Activated T-helper 17 cell treated with anti-CD3 and anti-CD28 coated beads, Interleukin-2, amount 50 U/mL, for 72 hours (primary cell): ENCODE measurements around the gene BEST2. TPM values are rescaled to one million over a fixed set of nuclear protein-coding genes. Genes with fewer than 3 reads are reported as not detected.
A peak's percentile ranks its signal among the peaks of the same experiment; 100 is the strongest.
"Not testable (repeated sequence)": the region's sequence is repeated elsewhere in the genome, so short reads cannot be mapped to it uniquely, and the experiment has no call there.

ENCODE experiments used
- ATAC-seq: fragments of 150-1000 bp; cut with Tn5 transposase; replicated peaks from 2 replicates; pipeline ENCODE4 v1.10.0; 2021; ENCODE audit warnings: mild to moderate bottlenecking, moderate library complexity
- H3K27ac Mint-ChIP-seq: one replicate; pipeline ENCODE4 v1.8.0; 2022; ENCODE audit warnings: mixed read lengths
- H3K27me3 Mint-ChIP-seq: one replicate; pipeline ENCODE4 v1.8.0; 2022; ENCODE audit warnings: mixed read lengths
- H3K36me3 Mint-ChIP-seq: one replicate; pipeline ENCODE4 v1.8.0; 2022; ENCODE audit warnings: low read depth, mild to moderate bottlenecking, mixed read lengths
- H3K4me1 Mint-ChIP-seq: one replicate; pipeline ENCODE4 v1.8.0; 2022; ENCODE audit warnings: mixed read lengths
- H3K4me3 Mint-ChIP-seq: one replicate; pipeline ENCODE4 v1.8.0; 2022; ENCODE audit warnings: mild to moderate bottlenecking, mixed read lengths
- H3K9me3 Mint-ChIP-seq: one replicate; pipeline ENCODE4 v1.8.0; 2022; ENCODE audit warnings: mixed read lengths
- total RNA-seq, 2 donors: library from RNA; stranded (reverse); gene quantifications; one replicate each; pipeline ENCODE4 v1.2.3, GENCODE V29; 2022

BEST2 gene
- total RNA-seq, 2 donors from 2014 or later: not detected

DNA sequence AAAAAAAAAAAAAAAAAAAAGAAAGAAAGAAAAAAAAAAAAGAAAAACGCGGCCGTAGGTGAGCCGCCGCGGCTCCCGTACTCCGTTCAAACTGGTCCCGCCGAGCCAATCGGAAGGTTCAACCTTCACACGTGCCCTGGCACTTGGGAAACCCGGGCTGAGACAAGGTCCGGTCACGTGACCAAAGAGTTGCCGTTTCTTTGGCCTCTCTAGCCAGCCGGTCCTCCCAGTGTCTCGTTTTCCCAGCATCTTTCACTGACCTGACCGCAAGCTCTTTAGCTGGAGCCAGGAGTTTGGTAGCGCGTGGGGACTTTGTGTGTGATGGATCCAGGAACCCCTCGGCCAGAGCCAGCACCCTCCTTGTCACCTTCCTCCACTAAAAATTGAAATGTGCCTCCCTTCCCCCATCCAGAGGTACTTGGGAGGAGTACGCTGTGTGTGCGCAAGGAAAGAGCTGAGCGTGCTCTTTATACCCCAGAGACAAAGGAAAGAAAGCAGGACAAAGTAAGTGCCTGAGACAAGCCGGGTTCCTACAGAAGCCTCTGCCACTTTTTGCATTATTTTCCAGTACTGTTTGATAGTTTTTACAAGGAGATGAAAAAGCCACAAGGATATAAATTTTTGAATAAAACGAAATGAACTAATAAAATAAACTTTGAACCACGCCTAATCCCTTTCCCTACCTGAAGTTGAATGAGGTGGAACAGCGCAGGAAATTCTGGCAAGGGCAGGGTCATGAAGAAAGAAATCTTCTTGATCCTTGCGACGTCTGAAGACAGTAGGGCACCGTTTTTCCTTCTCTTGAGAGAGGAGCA is 28.8 kb upstream of the BEST2 start:
- ATAC-seq: peak; percentile 95
- peak overlapping the region; percentile 97 for H3K4me3 Mint-ChIP-seq
- H3K9me3 Mint-ChIP-seq: no peaks in the 10 kb centered on the region

DNA sequence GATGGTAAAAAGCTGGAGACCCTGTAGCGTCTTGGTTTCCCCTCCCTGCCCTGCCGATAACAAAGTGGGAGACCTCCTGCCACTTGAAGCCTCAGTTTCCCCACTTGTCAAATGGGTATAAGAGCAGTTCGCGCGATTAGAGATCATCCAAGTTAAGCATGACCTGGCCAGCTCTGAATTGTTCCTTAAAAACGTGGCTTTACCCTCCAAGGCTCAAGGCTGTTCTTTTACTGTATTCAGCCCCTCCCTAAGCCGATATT is 28.3 kb upstream of the BEST2 start:
- Mint-ChIP-seq H3K36me3 (peaks cover 65% of the 10 kb centered on the region), H3K4me1 (peaks cover 24% of the 10 kb centered on the region), H3K9me3 (no peaks in the 10 kb centered on the region), H3K27ac (peak overlapping the region; percentile 98), H3K27me3 (no peaks in the 10 kb centered on the region), H3K4me3 (peak overlapping the region; percentile 97)
- no peak for ATAC-seq

More for the DNA sequence above, 28.8 kb upstream of the BEST2 start:
- Mint-ChIP-seq H3K27ac (peak overlapping the region; percentile 98), H3K4me1 (peaks cover 24% of the 10 kb centered on the region), H3K36me3 (peaks cover 65% of the 10 kb centered on the region), H3K27me3 (no peaks in the 10 kb centered on the region)

DNA sequence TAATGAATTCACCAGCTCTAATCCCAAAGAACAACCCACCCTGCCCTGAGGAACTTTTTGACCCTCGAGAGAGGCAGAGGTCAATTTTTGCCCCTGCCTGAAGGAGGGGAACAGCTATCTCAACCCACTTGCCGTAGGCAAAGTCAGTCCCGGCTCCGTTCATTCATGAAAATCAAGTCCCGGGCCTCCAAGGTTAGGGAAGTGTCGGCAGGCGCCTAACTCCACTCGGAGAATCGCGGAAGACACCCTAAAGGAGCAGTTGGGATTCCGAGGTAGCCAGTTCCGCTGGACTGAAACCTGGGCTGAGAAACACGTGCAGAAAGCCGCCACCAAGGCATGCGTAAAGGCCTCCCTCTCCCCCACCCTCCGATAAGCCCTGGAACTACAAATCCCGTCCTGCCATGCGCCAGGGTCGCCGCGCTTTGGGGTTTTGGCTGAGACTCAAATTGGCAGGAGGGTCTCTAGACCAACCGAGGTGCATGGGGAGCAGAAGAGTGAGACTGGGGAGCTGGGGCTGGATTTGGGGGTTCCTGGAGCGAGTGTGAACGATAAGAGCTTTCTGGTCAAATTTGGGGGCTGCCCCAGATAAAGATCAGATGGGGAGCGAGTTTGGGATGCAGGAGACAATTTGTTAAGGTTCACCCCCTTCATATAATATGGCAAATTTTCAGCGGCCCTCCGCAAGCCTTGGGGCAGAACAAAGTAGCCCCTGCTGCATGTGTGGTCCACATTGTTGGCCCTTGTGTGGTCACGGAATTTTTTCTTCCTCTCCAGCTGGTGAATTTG is 27.8 kb upstream of the BEST2 start, which contains the start of gene TNPO2:
TNPO2 (minus strand) TSS at position 292 of the 786 bp plus-strand sequence. CDS start 2,955 bp downstream, outside the sequence.
- Mint-ChIP-seq H3K36me3 (peaks cover 65% of the 10 kb centered on the region), H3K27me3 (no peaks in the 10 kb centered on the region), H3K4me3 (peak within 1 kb of the TSS; percentile 97), H3K27ac (peak within 1 kb of the TSS; percentile 98), H3K9me3 (no peaks in the 10 kb centered on the region), H3K4me1 (peaks cover 24% of the 10 kb centered on the region)
- peak; percentile 34 for ATAC-seq

DNA sequence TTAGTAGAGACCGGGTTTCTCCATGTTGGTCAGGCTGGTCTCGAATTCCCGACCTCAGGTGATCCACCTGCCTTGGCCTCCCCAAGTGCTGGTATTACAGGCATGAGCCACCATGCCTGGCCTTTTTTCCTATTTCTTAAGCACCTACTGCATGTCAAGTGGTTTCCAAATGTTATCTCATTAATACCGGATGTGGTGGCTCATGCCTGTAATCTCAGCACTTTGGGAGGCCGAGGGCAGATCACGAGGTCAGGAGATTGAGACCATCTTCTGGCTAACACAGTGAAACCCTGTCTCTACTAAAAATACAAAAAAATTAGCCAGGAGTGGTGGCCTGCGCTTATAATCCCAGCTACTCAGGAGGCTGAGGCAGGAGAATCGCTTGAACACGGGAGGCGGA is 26.0 kb upstream of the BEST2 start:
- not testable (repeated sequence) for H3K9me3 Mint-ChIP-seq, ATAC-seq, H3K4me3 Mint-ChIP-seq, H3K27ac Mint-ChIP-seq, H3K27me3 Mint-ChIP-seq
- H3K36me3 Mint-ChIP-seq: peaks cover 68% of the 10 kb centered on the region
- peaks cover 27% of the 10 kb centered on the region for H3K4me1 Mint-ChIP-seq

DNA sequence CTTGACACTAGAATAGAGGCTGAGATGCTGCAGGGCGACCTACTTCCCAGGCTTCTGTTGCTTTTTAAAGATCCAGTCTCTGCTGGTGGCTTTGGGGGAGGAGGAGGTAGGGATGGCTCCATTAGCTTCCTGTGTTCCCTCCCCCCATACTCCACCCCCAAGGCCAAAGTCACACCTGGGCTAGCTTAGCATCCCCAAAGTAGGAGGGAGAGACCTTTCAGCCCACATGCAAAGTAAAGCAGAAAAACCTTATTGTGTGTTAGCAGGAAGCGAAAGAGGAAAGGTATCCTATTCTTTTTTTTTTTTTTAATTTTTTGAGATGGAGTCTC is 24.6 kb upstream of the BEST2 start:
- H3K9me3 Mint-ChIP-seq: no peaks in the 10 kb centered on the region
- peaks cover 67% of the 10 kb centered on the region for H3K36me3 Mint-ChIP-seq
- no peak for ATAC-seq
- H3K4me1 Mint-ChIP-seq: peaks cover 19% of the 10 kb centered on the region
- H3K27ac Mint-ChIP-seq: no peak overlapping the region
- H3K4me3 Mint-ChIP-seq: no peak overlapping the region
- H3K27me3 Mint-ChIP-seq: no peaks in the 10 kb centered on the region

DNA sequence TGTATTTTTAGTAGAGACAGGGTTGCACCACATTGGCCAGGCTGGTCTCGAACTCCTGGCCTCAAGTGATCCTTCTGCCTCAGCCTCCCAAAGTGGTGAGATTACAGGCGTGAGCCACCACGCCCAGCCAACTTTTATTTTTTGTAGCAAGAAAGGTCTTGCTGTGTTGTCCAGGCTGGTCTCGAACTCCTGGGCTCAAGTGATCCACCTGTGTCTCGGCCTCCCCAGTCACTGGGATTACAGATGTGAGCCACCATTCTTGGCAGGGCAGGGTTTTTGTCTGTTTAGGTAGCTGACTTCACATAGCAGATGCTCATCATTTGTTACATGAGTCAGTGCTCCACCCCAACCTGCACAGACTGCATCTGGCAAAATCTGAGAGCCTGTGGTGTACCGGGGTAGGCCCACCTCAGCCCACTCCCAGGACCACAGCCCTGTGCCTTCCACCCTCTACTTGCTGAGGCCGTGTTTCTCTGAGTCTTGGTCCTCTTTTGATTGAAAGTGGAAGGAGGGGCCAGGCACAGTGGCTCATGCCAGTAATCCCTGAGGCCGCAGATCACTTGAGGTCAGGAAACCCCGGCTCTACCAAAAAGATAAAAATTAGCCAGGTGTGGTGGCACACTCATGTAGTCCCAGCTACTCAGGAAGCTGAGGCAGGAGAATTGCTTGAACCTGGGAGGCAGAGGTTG is 23.7 kb upstream of the BEST2 start:
- H3K4me1 Mint-ChIP-seq: peaks cover 25% of the 10 kb centered on the region
- no peak for ATAC-seq
- no peaks in the 10 kb centered on the region for H3K9me3 Mint-ChIP-seq
- H3K27ac Mint-ChIP-seq: no peak overlapping the region
- peaks cover 68% of the 10 kb centered on the region for H3K36me3 Mint-ChIP-seq
- no peak overlapping the region for H3K4me3 Mint-ChIP-seq
- H3K27me3 Mint-ChIP-seq: no peaks in the 10 kb centered on the region

DNA sequence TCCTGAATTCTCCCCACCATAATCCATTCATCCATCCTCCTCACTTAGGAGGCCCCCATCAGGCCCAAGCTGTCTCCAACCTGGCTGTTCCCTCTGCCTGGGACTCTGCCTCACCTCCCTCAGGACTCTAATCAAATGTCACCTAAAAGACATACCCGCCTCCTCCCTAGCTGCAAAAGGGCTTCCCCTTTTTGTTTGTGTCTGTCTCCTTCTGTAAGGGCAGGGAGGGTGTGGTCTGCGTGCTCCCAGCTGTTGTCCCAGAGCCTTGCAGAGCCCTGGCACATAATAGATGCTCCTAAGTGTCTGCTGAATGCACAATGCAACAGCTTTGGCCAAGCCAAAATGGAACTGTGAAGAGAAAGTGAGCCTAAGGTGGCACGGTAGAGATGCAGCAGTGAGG is 21.5 kb upstream of the BEST2 start:
- H3K27ac Mint-ChIP-seq: peak overlapping the region; percentile 29
- no peaks in the 10 kb centered on the region for H3K9me3 Mint-ChIP-seq
- peaks cover 78% of the 10 kb centered on the region for H3K36me3 Mint-ChIP-seq
- H3K4me1 Mint-ChIP-seq: peaks cover 24% of the 10 kb centered on the region
- H3K4me3 Mint-ChIP-seq: no peak overlapping the region
- ATAC-seq: no peak
- H3K27me3 Mint-ChIP-seq: no peaks in the 10 kb centered on the region

DNA sequence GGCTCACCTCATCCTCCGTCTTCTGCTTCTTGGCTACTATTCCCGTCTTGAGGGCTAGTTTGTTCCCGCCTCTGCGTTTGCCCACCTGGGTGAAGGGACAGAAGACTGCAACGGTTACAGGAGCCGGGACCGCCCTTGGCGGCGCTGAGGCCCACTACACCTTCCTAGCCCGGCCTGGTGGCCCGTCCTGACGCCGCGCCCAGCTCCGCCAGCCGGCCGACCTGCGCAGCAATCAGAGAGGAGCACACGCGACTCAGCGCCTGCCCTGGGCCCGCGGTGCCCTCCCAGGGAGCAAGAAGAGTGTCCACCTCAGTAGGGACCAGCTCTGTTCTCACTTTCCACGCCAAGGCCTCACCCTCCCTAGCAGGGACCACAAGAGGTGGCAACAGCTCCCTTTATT is 20.3 kb upstream of the BEST2 start:
- no peaks in the 10 kb centered on the region for H3K27me3 Mint-ChIP-seq
- H3K4me1 Mint-ChIP-seq: peaks cover 23% of the 10 kb centered on the region
- no peak for ATAC-seq
- no peaks in the 10 kb centered on the region for H3K9me3 Mint-ChIP-seq
- H3K4me3 Mint-ChIP-seq: no peak overlapping the region
- peaks cover 77% of the 10 kb centered on the region for H3K36me3 Mint-ChIP-seq
- no peak overlapping the region for H3K27ac Mint-ChIP-seq

DNA sequence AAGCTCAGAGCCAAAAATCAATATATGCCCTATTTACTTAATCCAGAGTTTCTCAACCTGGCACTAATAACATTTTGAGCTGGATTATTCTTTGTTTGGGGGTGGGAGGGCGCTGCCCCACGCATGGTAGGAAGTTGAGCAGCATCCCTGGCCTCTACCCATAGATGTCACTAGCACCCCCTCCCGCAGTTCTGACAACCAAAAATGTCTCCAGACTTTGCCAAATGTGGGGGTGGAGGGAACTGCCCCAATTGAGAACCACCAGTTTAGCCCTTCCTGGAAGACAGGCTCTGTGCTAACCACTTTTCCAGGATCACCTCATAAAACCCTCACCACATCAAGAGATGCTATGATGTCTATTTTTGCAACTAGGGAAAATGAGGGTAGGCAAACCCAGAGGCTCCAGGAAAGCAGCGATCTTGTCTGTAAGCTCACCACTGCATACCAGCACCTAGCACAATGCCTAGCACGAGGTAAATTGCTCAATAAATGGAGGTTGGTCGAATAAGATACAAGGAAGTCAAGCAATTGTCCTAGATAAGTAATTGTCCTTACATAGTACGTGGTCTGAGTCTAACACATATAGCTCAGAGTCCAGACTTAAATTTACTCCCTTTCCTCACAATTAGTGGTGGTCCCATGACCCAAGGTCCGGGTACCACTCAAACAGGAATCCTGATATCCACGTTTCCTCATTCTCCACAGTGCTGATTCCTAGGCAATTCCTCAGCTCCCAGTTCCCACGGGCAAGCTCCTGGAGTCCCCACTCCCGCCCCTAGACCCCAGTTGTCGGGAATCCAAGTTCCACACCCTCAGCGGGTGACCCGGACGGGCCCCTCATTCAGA is 18.0 kb upstream of the BEST2 start:
- Mint-ChIP-seq H3K27me3 (no peaks in the 10 kb centered on the region), H3K4me1 (peaks cover 19% of the 10 kb centered on the region), H3K9me3 (no peaks in the 10 kb centered on the region), H3K27ac (peak overlapping the region; percentile 95), H3K36me3 (peaks cover 72% of the 10 kb centered on the region), H3K4me3 (peak overlapping the region; percentile 94)
- no peak for ATAC-seq

DNA sequence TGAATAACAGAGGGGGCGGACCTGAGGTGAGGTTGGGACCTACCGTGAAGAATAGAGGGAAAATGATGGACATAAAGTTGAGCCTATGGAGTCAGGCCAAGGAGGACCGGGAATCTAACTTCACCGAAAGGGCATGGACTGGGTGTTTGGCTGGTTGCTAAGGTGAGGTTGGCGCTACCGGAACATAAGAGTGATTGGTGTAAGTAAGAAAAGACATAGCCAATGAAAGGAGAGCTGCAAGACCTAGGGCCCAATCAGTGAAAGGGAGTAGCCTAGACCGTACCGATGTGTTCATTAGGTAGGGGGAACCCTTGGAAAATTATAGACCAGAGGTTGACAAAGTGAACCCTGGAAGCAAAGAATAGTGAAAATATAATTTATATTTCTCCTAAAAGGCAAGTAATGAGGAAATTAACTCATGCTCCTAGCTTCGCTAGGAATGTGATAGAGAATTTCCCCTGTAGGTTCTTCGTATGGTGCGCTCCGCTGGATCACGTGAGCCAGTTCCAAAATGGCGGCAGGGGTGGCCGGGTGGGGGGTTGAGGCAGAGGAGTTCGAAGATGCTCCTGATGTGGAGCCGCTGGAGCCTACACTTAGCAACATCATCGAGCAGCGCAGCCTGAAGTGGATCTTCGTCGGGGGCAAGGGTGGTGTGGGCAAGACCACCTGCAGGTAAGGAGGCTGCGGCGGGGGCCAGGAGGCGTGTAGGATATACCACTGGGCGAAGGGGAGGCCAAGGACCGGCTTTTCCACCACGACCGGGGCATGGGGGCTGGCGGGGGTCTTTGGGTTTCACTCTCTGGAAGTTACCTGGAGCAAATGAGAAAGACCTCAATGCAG is 14.4 kb upstream of the BEST2 start, which contains the start of gene GET3:
GET3 (plus strand) TSS at position 503 of the 840 bp plus-strand sequence; CDS start at position 512, 9 bp downstream.
- no peaks in the 10 kb centered on the region for H3K9me3 Mint-ChIP-seq
- H3K27me3 Mint-ChIP-seq: no peaks in the 10 kb centered on the region
- H3K4me3 Mint-ChIP-seq: peak within 1 kb of the TSS; percentile 89
- peak within 1 kb of the TSS; percentile 96 for H3K27ac Mint-ChIP-seq
- H3K36me3 Mint-ChIP-seq: peaks cover 64% of the 10 kb centered on the region
- H3K4me1 Mint-ChIP-seq: peaks cover 11% of the 10 kb centered on the region
- ATAC-seq: peak; percentile 89

DNA sequence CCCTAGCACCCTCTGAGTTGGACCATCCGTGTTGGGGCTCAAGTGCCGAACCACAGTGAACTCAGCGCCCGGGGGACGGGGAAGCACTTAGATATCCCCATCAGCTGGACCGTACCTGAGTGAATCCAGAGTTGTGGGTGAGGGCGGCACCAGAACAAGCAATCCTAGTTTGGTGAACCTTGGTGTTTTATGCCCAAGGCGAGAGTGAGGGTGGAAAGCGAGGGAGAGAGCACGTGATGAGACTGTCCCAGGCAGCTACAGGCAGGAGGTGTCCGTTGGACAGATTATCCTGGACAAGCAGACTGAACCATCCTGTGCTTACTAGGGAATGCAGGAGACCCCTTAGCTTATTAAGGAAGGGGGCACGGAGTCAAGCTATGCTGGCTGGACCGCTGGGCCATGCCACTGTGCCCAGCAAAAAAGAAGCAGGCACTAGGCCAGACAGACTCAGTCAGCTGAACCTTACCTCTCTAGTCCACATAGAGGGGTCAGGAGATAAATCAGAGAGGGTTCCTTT is 13.7 kb upstream of the BEST2 start:
- no peak for ATAC-seq
- H3K4me1 Mint-ChIP-seq: peaks cover 8% of the 10 kb centered on the region
- peak overlapping the region; percentile 89 for H3K4me3 Mint-ChIP-seq

DNA sequence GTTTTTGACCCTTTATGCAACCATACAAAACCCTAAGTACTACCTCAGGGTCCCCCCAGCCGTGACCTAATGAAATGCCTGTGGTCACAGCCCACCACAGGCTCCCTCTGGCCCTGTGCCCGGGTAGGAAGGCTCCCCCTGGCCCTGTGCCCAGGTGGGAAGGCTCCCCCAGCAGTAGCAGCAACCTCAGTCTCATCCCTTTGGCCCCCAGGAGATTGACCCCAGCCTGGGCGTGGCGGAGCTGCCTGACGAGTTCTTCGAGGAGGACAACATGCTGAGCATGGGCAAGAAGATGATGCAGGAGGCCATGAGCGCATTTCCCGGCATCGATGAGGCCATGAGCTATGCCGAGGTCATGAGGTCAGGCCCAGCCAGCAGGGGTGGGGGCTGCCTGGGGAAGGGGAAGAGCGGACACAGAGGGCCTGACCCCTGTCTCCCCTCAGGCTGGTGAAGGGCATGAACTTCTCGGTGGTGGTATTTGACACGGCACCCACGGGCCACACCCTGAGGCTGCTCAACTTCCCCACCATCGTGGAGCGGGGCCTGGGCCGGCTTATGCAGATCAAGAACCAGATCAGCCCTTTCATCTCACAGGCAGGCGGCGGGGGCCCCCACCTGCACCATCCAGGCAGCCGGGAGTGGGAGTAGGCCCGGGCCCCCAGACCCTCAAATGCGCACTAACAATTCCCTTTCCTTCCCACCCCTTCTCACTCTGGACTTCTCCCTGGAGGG is 6.3 kb upstream of the BEST2 start:
- Mint-ChIP-seq H3K36me3 (peaks cover 67% of the 10 kb centered on the region), H3K4me3 (no peak overlapping the region), H3K4me1 (no peaks in the 10 kb centered on the region), H3K27ac (no peak overlapping the region), H3K9me3 (peaks cover 4% of the 10 kb centered on the region), H3K27me3 (no peaks in the 10 kb centered on the region)
- no peak for ATAC-seq

More for the DNA sequence above, 13.7 kb upstream of the BEST2 start:
- Mint-ChIP-seq H3K36me3 (peaks cover 63% of the 10 kb centered on the region), H3K27ac (peak overlapping the region; percentile 96), H3K27me3 (no peaks in the 10 kb centered on the region), H3K9me3 (no peaks in the 10 kb centered on the region)
